Measurements from ENCODE around the gene CLRN2. TPM values are rescaled to one million over a fixed set of nuclear protein-coding genes. Genes with fewer than 3 reads are reported as not detected.

The CLRN2 gene
- total and polyA plus RNA-seq, 9 of the 15 experiments (the other 6 are each of a cell fraction or from before 2014, with no cell fraction given): not detected

GRCh38 chr4:17517664-17518063, 2.7 kb downstream of the CLRN2 start:
- FAIRE-seq (no peak), ATAC-seq (no peak), DNase-seq (ENCODE audit: extremely low read depth in 1 of 4, low spot score in 3 of 4) (no peak)
- Histone ChIP-seq H3K4me3 (no peak overlapping the region), H3K27ac (ENCODE audit: extremely low read depth, low read depth, low read length) (no peak overlapping the region), H3K9ac (ENCODE audit: insufficient read depth in 1 of 2, low read depth in 2 of 2, low read length in 2 of 2) (no peak overlapping the region), H3K4me1 (replicated peaks in 1 of 2; ENCODE audit: control insufficient read depth in 2 of 2, insufficient read depth in 2 of 2, low read length in 2 of 2) (peaks cover 0 to 3% of the 10 kb centered on the region in 2 experiments; a peak in 2 of 5 replicates), H3K36me3 (ENCODE audit: control insufficient read depth, insufficient read depth, low read length) (no peaks in the 10 kb centered on the region; the same call in 2 of the 3 replicates), H3K27me3 (ENCODE audit: control insufficient read depth in 2 of 2, insufficient read depth in 2 of 2, low read length in 2 of 2) (peaks cover 16 to 23% of the 10 kb centered on the region in 2 experiments; a peak in 4 of 5 replicates), H4K20me1 (replicated peaks; ENCODE audit: control insufficient read depth, insufficient read depth, low read length) (no peaks in the 10 kb centered on the region), H3K9me1 (ENCODE audit: control insufficient read depth, insufficient read depth, low read length) (no peaks in the 10 kb centered on the region), H3K4me2 (ENCODE audit: insufficient read depth, low read length) (no peak overlapping the region), H3K79me2 (ENCODE audit: control insufficient read depth, insufficient read depth, low read length) (no peaks in the 10 kb centered on the region), H3K9me3 (replicated peaks; ENCODE audit: control insufficient read depth, insufficient read depth, low read depth, low read length) (no peaks in the 10 kb centered on the region), H2AFZ (ENCODE audit: low read depth, low read length) (no peak overlapping the region)
- 0% methylated on average over 5 of the region's 5 CpGs for WGBS (ENCODE audit: insufficient coverage, low coverage, missing lambda C conversion rate)
- intact Hi-C loops (cut with micrococcal nuclease): no loop called here
- no TSS peak for BruUV-seq (replicated peaks)
- POLR2A ChIA-PET: interaction anchor here (0.6 kb wide), 1 partner anchor 26 kb away, joined by 3 read pairs; no protein-coding TSS in a partner anchor
- CTCF ChIA-PET (ENCODE audit: low intra/inter-chr PET ratio): no interaction called here
- in situ Hi-C loops (cut with MboI): no loop called here
- TF ChIP-seq FOXP4 (CRISPR knock-in tag; IDR thresholded peaks at IDR 0.05; ENCODE audit: borderline replicate concordance) (no peak), NUFIP1 (IDR thresholded peaks at IDR 0.05; ENCODE audit: partially characterized antibody) (no peak), ATF6 (CRISPR knock-in tag; IDR thresholded peaks at IDR 0.05) (no peak), SFPQ (IDR thresholded peaks at IDR 0.05; ENCODE audit: low read depth, low read length) (no peak), PTTG1 (tag; IDR thresholded peaks at IDR 0.05; ENCODE audit: low read depth) (no peak), ZBTB33 (CRISPR knock-in tag; IDR thresholded peaks at IDR 0.05) (no peak), EP300 (IDR thresholded peaks at IDR 0.05; ENCODE audit: low read length) (no peak), PML (IDR thresholded peaks at IDR 0.05; ENCODE audit: low read length) (no peak), CC2D1A (IDR thresholded peaks at IDR 0.05) (no peak), ZNF764 (CRISPR knock-in tag; IDR thresholded peaks at IDR 0.05; ENCODE audit: low read depth) (no peak), ZNF668 (CRISPR knock-in tag; IDR thresholded peaks at IDR 0.05) (no peak), JUN (IDR thresholded peaks at IDR 0.05; ENCODE audit: borderline replicate concordance, low read depth, low read length) (no peak), JUN (CRISPR knock-in tag; IDR thresholded peaks at IDR 0.05; ENCODE audit: borderline replicate concordance) (no peak), MEF2A (IDR thresholded peaks at IDR 0.05; ENCODE audit: control insufficient read depth, low read depth, low read length) (no peak), SAFB (IDR thresholded peaks at IDR 0.05; ENCODE audit: borderline replicate concordance, low read depth, low read length) (no peak)

Data from K562 (cell line).